ENCODE measurements around the gene GRIN3A. TPM values are rescaled to one million over a fixed set of nuclear protein-coding genes. Genes with fewer than 3 reads are reported as not detected.
"Not testable (repeated sequence)": the region's sequence is repeated elsewhere in the genome, so short reads cannot be mapped to it uniquely, and the experiment has no call there.

The GRIN3A gene
- total RNA-seq, 1 donor from 2014 or later, result 0.30 TPM

- TF ChIP-seq CTCF (IDR thresholded peaks at IDR 0.05), result no peak
- H3K4me1 Mint-ChIP-seq (ENCODE audit: unreplicated experiment), result no peaks in the 10 kb centered on the region
- peaks cover 26% of the 10 kb centered on the region for H3K27me3 Mint-ChIP-seq (ENCODE audit: unreplicated experiment)
- H3K4me3 Mint-ChIP-seq (ENCODE audit: unreplicated experiment), result no peak overlapping the region
- H3K9me3 Mint-ChIP-seq (ENCODE audit: unreplicated experiment), result no peaks in the 10 kb centered on the region
- no peak overlapping the region for H3K27ac Mint-ChIP-seq (ENCODE audit: unreplicated experiment)
- H3K36me3 Mint-ChIP-seq (ENCODE audit: unreplicated experiment), result no peaks in the 10 kb centered on the region
- no peak for DNase-seq (ENCODE audit: extremely low spot score, unreplicated experiment)
Observed at GRCh38 chr9:101593345-101593744, 145.1 kb downstream of the GRIN3A start.

GRCh38 chr9:101592788-101593187 lies 145.7 kb downstream of the GRIN3A start:
- no peaks in the 10 kb centered on the region for H3K4me1 Mint-ChIP-seq (ENCODE audit: unreplicated experiment)
- H3K36me3 Mint-ChIP-seq (ENCODE audit: unreplicated experiment), result no peaks in the 10 kb centered on the region
- no peak for DNase-seq (ENCODE audit: extremely low spot score, unreplicated experiment)
- H3K27me3 Mint-ChIP-seq (ENCODE audit: unreplicated experiment), result peaks cover 26% of the 10 kb centered on the region
- no peaks in the 10 kb centered on the region for H3K9me3 Mint-ChIP-seq (ENCODE audit: unreplicated experiment)
- no peak overlapping the region for H3K27ac Mint-ChIP-seq (ENCODE audit: unreplicated experiment)
- no peak for TF ChIP-seq CTCF (IDR thresholded peaks at IDR 0.05)
- H3K4me3 Mint-ChIP-seq (ENCODE audit: unreplicated experiment), result no peak overlapping the region

GRCh38 chr9:101591787-101592446 lies 146.5 kb downstream of the GRIN3A start:
- no peaks in the 10 kb centered on the region for H3K36me3 Mint-ChIP-seq (ENCODE audit: unreplicated experiment)
- H3K9me3 Mint-ChIP-seq (ENCODE audit: unreplicated experiment), result no peaks in the 10 kb centered on the region
- H3K27ac Mint-ChIP-seq (ENCODE audit: unreplicated experiment), result no peak overlapping the region
- no peak for TF ChIP-seq CTCF (IDR thresholded peaks at IDR 0.05)
- DNase-seq (ENCODE audit: extremely low spot score, unreplicated experiment), result no peak
- no peaks in the 10 kb centered on the region for H3K4me1 Mint-ChIP-seq (ENCODE audit: unreplicated experiment)
- no peak overlapping the region for H3K4me3 Mint-ChIP-seq (ENCODE audit: unreplicated experiment)
- peaks cover 25% of the 10 kb centered on the region for H3K27me3 Mint-ChIP-seq (ENCODE audit: unreplicated experiment)

GRCh38 chr9:101590901-101591300 lies 147.5 kb downstream of the GRIN3A start:
- Mint-ChIP-seq H3K36me3 (ENCODE audit: unreplicated experiment) (no peaks in the 10 kb centered on the region), H3K27ac (ENCODE audit: unreplicated experiment) (no peak overlapping the region), H3K9me3 (ENCODE audit: unreplicated experiment) (no peaks in the 10 kb centered on the region), H3K4me1 (ENCODE audit: unreplicated experiment) (no peaks in the 10 kb centered on the region), H3K4me3 (ENCODE audit: unreplicated experiment) (no peak overlapping the region), H3K27me3 (ENCODE audit: unreplicated experiment) (peaks cover 20% of the 10 kb centered on the region)
- no peak for TF ChIP-seq CTCF (IDR thresholded peaks at IDR 0.05)
- no peak for DNase-seq (ENCODE audit: extremely low spot score, unreplicated experiment)

- not testable (repeated sequence) for H3K36me3 Mint-ChIP-seq (ENCODE audit: unreplicated experiment); H3K4me3 Mint-ChIP-seq (ENCODE audit: unreplicated experiment); H3K27ac Mint-ChIP-seq (ENCODE audit: unreplicated experiment); H3K4me1 Mint-ChIP-seq (ENCODE audit: unreplicated experiment); H3K9me3 Mint-ChIP-seq (ENCODE audit: unreplicated experiment); DNase-seq (ENCODE audit: extremely low spot score, unreplicated experiment)
- H3K27me3 Mint-ChIP-seq (ENCODE audit: unreplicated experiment), result peaks cover 21% of the 10 kb centered on the region
Observed at GRCh38 chr9:101590074-101590473, 148.4 kb downstream of the GRIN3A start.
